K562 (cell line): ENCODE results near the gene IQSEC3. TPM values are rescaled to one million over a fixed set of nuclear protein-coding genes. Genes with fewer than 3 reads are reported as not detected.
"Not testable (repeated sequence)": the region's sequence is repeated elsewhere in the genome, so short reads cannot be mapped to it uniquely, and the experiment has no call there.

Experiments
- ATAC-seq: fragments of 200-7000 bp; cut with Tn5 transposase; 3 replicates; pipeline ENCODE4 v1.9.1; 2020; ENCODE audit warnings: moderate library complexity
- BruUV-seq: library from RNA; stranded (reverse); fragments of 400-500 nt; replicated peaks from 2 replicates; lab custom pipeline; 2021; lab: Mats Ljungman, UMichigan
- CTCF ChIA-PET: fragments of 300-600 bp; formaldehyde crosslinking; extraction: SDS; loops from one replicate; lab custom pipeline; 2021; ENCODE audit warnings: low intra/inter-chr PET ratio; lab: Yijun Ruan, JAX
- POLR2A ChIA-PET: fragments of 300-600, 350-650 bp; sonication (Branson Sonifier 250); formaldehyde crosslinking; extraction: SDS; loops from one replicate; lab custom pipeline; 2021; ENCODE audit warnings: antibody characterized with exemption, inconsistent platforms; lab: Yijun Ruan, JAX
- DNase-seq, 4 experiments: peaks; one replicate each; pipeline versions ENCODE4 v3.0.0 to v3.0.0-alpha.2; 2011 to 2018; ENCODE audit warnings: low spot score in 3 of 4, mixed read lengths in 3 of 4; ENCODE audit errors: extremely low read depth in 1 of 4
- FAIRE-seq: peaks from 2 replicates; lab custom pipeline; 2011; peaks lifted over from hg19 to GRCh38; lab: Jason Lieb, UNC
- H2AFZ ChIP-seq: 2 replicates; pipeline ENCODE4 v1.6.0; 2011; ENCODE audit warnings: low read depth, low read length, control low read depth, inconsistent platforms
- H3K27ac ChIP-seq: fragments of 200-600 bp; 3 replicates; pipeline ENCODE4 v1.8.0; 2011; ENCODE audit warnings: low read depth, mild to moderate bottlenecking, control low read depth, inconsistent platforms, low read length, moderate library complexity, mixed read lengths; ENCODE audit errors: extremely low read depth
- H3K27me3 ChIP-seq, 2 experiments: fragments of 300-600 bp in 1 of 2; 2 replicates in 1 of 2; 3 replicates in 1 of 2; pipeline versions ENCODE4 v1.6.0 to v1.8.0; 2011; ENCODE audit warnings: inconsistent platforms in 2 of 2, low read length in 2 of 2, mild to moderate bottlenecking in 1 of 2, mixed read lengths in 1 of 2, moderate library complexity in 1 of 2; ENCODE audit not compliant: control insufficient read depth in 2 of 2, insufficient read depth in 2 of 2
- H3K36me3 ChIP-seq: fragments of 300-600 bp; 3 replicates; pipeline ENCODE4 v1.8.0; 2011; ENCODE audit warnings: mild to moderate bottlenecking, low read length, inconsistent platforms; ENCODE audit not compliant: control insufficient read depth, insufficient read depth
- H3K4me1 ChIP-seq, 2 experiments: fragments of 200-600 bp in 1 of 2; replicated peaks in 1 of 2; 2 replicates in 1 of 2; 3 replicates in 1 of 2; pipeline versions ENCODE4 v1.5.1 to v1.8.0; 2011; ENCODE audit warnings: inconsistent platforms in 2 of 2, low read length in 2 of 2, mild to moderate bottlenecking in 1 of 2, mixed read lengths in 1 of 2, moderate library complexity in 1 of 2; ENCODE audit not compliant: control insufficient read depth in 2 of 2, insufficient read depth in 2 of 2
- H3K4me2 ChIP-seq: 2 replicates; pipeline ENCODE4 v1.6.1; 2011; ENCODE audit warnings: low read length, control low read depth, inconsistent platforms, mixed read lengths; ENCODE audit not compliant: insufficient read depth
- H3K4me3 ChIP-seq: fragments of 200-600 bp; sonication (generic), shearing (Covaris generic); 2 replicates; pipeline ENCODE4 v1.5.1; 2016; ENCODE audit warnings: control low read depth, inconsistent platforms
- H3K79me2 ChIP-seq: fragments of 200-600 bp; 3 replicates; pipeline ENCODE4 v1.8.0; 2011; ENCODE audit warnings: low read length, inconsistent platforms; ENCODE audit not compliant: control insufficient read depth, insufficient read depth
- H3K9ac ChIP-seq, 2 experiments: 2 replicates each; pipeline versions ENCODE4 v1.6.0 to v1.6.1; 2011; ENCODE audit warnings: low read depth in 2 of 2, low read length in 2 of 2, control low read depth in 1 of 2, inconsistent platforms in 1 of 2, mild to moderate bottlenecking in 1 of 2, mixed read lengths in 1 of 2; ENCODE audit not compliant: insufficient read depth in 1 of 2
- H3K9me1 ChIP-seq: one replicate; pipeline ENCODE4 v1.6.0; 2011; ENCODE audit warnings: inconsistent platforms, mild to moderate bottlenecking, low read length, moderate library complexity; ENCODE audit not compliant: control insufficient read depth, insufficient read depth
- H3K9me3 ChIP-seq: replicated peaks from 2 replicates; pipeline ENCODE4 v1.5.1; 2011; ENCODE audit warnings: low read depth, low read length, inconsistent platforms; ENCODE audit not compliant: control insufficient read depth, insufficient read depth
- H4K20me1 ChIP-seq: replicated peaks from 2 replicates; pipeline ENCODE4 v1.6.1; 2011; ENCODE audit warnings: low read length, inconsistent platforms, mixed read lengths; ENCODE audit not compliant: control insufficient read depth, insufficient read depth
- ETS1 ChIP-seq: conservative IDR thresholded peaks from 2 replicates; pipeline ENCODE4 v1.6.1; 2011; ENCODE audit warnings: low read depth, mild to moderate bottlenecking, low read length; ENCODE audit not compliant: control insufficient read depth
- HCFC1 ChIP-seq: IDR thresholded peaks from 2 replicates; pipeline ENCODE4 v1.6.1; 2012; ENCODE audit warnings: low read depth, low read length, improper control_type of control experiment
- PHTF2 ChIP-seq: fragments of 250-450 bp; sonication (Bioruptor Pico); IDR thresholded peaks from 2 replicates; pipeline ENCODE4 v1.5.0; 2021; ENCODE audit warnings: mild to moderate bottlenecking
- ZNF121 ChIP-seq: sonication (generic); formaldehyde crosslinking; conservative IDR thresholded peaks from 2 replicates; pipeline ENCODE4 v1.8.0; 2022; ENCODE audit warnings: missing genetic modification reagents
- ZNF445 ChIP-seq: fragments of 250-450 bp; sonication (Bioruptor Pico); IDR thresholded peaks from 2 replicates; pipeline ENCODE4 v1.4.0; 2020; ENCODE audit warnings: low read depth, mild to moderate bottlenecking, moderate library complexity
- ZNF764 ChIP-seq: fragments of 250-450 bp; sonication (Bioruptor Pico); IDR thresholded peaks from 2 replicates; pipeline ENCODE4 v1.4.0; 2020; ENCODE audit warnings: low read depth, mild to moderate bottlenecking, moderate library complexity
- WGBS: fragments of 100-300 bp; shearing (Covaris generic); methylation state at CpG from one replicate; pipeline ENCODE4 v1.1.6; 2016; ENCODE audit warnings: low coverage, mixed read lengths; ENCODE audit not compliant: insufficient coverage; ENCODE audit errors: missing lambda C conversion rate; 5-methylcytosine and 5-hydroxymethylcytosine counted together
- in situ Hi-C: fragments of 300-500 bp; cut with MboI; formaldehyde crosslinking; loops from 4 replicates; pipeline ENCODE4 v1.15.0; 2018; ENCODE audit warnings: inconsistent platforms, mixed read lengths
- intact Hi-C: fragments of 100-400 bp; cut with micrococcal nuclease; formaldehyde crosslinking; loops from 2 replicates; pipeline ENCODE4 v1.14.2; 2022
- polyA plus RNA-seq, 8 experiments: library from polyadenylated mRNA; depleted of rRNA in 4 of 8; stranded (reverse) in 5 of 8; unstranded in 3 of 8; fragments of >200 nt; fragmentation: Nextera tagmentation in 2 of 8; fragmentation: Illumina TruSeq in 1 of 8; extraction: Ambion mirVana in 2 of 8; extraction: Trizol in 1 of 8; gene quantifications; 2 replicates each; pipeline versions ENCODE4 v1.2.1 to v1.2.3, GENCODE V29; 2011 to 2014; ENCODE audit warnings: inconsistent platforms in 1 of 8, missing spikeins in 1 of 8
- total RNA-seq, 7 experiments: library from RNA; depleted of rRNA in 6 of 7; stranded (reverse); fragments of >200 nt in 6 of 7; fragmentation: Illumina TruSeq in 2 of 7; extraction: Trizol in 2 of 7; gene quantifications; 2 replicates each; pipeline versions ENCODE4 v1.2.1 to v1.2.3, GENCODE V29; 2011 to 2021; ENCODE audit warnings: low replicate concordance in 1 of 7
- TF ChIP-seq, protein P1 (sequence below): fragments of 250-450 bp; sonication (Bioruptor Pico); IDR thresholded peaks from 2 replicates; pipeline ENCODE4 v1.8.0; 2022; ENCODE audit warnings: inconsistent platforms

IQSEC3 gene
- total and polyA plus RNA-seq, 9 of the 15 experiments (the other 6 are each of a cell fraction or from before 2014, with no cell fraction given), result under 0.01 to 0.25 (median 0.08) TPM; not detected in 3

- no peak for TF ChIP-seq HCFC1
- TF ChIP-seq ZNF764 (CRISPR knock-in tag), result no peak
- TF ChIP-seq, protein P1, sequence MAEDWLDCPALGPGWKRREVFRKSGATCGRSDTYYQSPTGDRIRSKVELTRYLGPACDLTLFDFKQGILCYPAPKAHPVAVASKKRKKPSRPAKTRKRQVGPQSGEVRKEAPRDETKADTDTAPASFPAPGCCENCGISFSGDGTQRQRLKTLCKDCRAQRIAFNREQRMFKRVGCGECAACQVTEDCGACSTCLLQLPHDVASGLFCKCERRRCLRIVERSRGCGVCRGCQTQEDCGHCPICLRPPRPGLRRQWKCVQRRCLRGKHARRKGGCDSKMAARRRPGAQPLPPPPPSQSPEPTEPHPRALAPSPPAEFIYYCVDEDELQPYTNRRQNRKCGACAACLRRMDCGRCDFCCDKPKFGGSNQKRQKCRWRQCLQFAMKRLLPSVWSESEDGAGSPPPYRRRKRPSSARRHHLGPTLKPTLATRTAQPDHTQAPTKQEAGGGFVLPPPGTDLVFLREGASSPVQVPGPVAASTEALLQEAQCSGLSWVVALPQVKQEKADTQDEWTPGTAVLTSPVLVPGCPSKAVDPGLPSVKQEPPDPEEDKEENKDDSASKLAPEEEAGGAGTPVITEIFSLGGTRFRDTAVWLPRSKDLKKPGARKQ, result no peak
- TF ChIP-seq ETS1, result no peak
- TF ChIP-seq PHTF2, result no peak
- TF ChIP-seq ZNF121 (CRISPR knock-in tag), result no peak
- no peak for TF ChIP-seq ZNF445 (CRISPR knock-in tag)
Observed at GRCh38 chr12:186006-186625, 119.5 kb downstream of the IQSEC3 start (continued).

DNA sequence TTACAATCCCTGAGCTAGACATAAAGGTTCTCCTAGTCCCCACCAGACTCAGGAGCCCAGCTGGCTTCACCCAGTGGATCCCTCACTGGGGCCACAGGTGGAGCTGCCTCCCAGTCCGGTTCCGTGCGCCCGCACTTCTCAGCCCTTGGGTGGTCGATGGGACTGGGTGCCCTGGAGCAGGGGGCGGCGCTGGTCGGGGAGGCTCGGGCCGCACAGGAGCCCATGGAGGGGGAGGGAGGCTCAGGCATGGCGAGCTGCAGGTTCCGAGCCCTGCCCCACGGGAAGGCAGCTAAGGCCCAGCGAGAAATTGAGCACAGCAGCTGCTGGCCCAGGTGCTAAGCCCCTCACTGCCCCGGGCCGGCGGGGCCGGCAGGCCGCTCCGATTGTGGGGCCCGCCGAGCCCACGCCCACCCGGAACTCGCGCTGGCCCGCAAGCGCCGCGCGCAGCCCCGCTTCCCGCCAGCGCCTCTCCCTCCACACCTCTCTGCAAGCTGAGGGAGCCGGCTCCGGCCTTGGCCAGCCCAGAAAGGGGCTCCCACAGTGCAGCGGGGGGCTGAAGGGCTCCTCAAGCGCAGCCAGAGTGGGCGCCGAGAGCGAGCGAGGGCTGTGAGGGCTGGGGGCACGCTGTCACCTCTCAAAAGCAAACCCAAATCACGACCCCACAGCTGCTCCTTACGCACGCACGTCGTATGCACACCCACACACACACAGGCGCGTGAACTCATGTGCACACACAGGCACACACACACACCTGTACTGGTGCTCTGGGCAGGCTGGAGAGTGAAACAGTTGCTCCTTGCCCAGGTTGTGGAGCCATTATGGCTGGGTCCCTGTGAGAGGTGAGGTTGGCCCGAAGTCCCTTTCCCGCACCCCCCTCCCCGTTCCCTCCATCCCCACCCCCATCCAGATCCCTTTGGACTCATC, 121.7 kb downstream of the IQSEC3 start:
- H2AFZ ChIP-seq, H4K20me1 ChIP-seq, FAIRE-seq, H3K4me1 ChIP-seq, intact Hi-C loops, BruUV-seq, H3K4me2 ChIP-seq, H3K79me2 ChIP-seq, DNase-seq, H3K4me3 ChIP-seq, ATAC-seq, in situ Hi-C loops, CTCF ChIA-PET, H3K9me3 ChIP-seq, H3K27ac ChIP-seq, H3K9ac ChIP-seq, H3K9me1 ChIP-seq, H3K36me3 ChIP-seq: not testable (repeated sequence)
- POLR2A ChIA-PET, result interaction anchor here (0.7 kb wide), 1 partner anchor 63 kb away, joined by 5 read pairs; no protein-coding TSS in a partner anchor
- 60% methylated on average over 2 of the region's 53 CpGs for WGBS
- peaks cover 10 to 43% of the 10 kb centered on the region in 2 experiments; a peak in 4 of 5 replicates for H3K27me3 ChIP-seq
